ENCODE measurements around the gene HACL1. TPM values are rescaled to one million over a fixed set of nuclear protein-coding genes. Genes with fewer than 3 reads are reported as not detected.

HACL1 gene
- total RNA-seq (2022; extraction: Qiagen RNA extraction; ENCODE audit: low read depth) = 22.8 to 30.8 TPM (median 23.9 TPM) in 5 replicates

DNA sequence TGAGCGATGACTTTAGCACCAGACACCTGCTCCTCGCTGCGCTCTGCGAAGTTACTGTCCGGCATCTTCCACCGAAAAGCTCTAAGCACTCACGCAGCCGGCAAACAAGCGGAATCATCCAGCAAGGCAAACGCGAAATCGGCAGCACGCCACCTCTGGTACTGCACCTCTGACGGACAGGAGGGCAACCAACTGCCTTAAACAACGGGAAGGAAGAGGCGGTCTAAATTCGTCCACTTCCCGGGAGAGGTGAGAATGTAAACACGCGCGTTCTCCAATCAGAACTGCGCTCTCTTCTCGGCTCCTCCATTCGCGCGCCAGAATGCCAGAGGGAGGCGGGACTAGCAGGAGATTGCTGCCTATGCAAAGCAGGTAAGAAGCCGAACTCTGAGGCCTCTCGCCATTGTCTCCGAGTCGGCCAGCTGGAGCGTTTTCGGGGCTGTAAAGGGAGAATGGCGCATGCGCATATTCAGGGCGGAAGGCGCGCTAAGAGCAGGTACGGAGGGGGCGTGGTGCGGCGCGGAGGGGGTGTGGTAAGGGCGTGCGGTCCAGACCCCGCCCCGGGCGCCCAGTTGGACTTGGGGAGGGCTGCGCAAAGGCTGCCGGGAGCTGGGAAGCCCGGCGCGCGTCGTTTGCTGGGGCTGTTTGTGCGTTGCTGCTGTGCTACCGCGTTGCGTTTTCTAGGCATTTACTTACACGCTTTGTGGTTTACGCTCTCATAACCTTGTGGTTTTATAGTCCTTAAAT is at the start of gene HACL1, which contains the start of gene BTD:
HACL1 (minus strand) TSS at position 171 of the 747 bp plus-strand sequence; CDS start at position 65, 106 bp downstream.
BTD (plus strand) TSS at position 347 of the 747 bp plus-strand sequence. CDS start 33,695 bp downstream, outside the sequence.

DNA sequence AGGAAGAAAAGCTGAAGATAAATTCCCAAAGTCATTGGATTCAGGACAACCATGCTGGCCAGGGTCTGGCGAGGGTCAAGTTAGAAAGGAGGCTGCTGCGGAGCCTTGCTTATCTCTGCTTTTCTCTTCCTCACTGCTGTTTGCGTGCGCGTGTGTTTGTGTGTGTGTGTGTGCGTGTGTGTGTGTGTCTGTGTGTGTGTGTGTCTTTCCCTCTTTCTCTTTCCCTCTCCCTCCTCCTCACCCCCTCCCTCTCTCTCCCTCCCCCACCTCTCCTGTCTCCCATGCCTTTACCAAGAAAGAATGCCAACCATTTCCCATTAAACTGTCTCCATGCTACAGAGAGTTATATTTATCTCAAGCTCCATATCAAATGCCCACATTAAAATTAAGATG is 79.8 kb downstream of the HACL1 start, which contains the start of gene COLQ:
COLQ (minus strand) TSS at position 134 of the 393 bp plus-strand sequence; CDS start at position 53, 81 bp downstream.

Other genes starting within 250 kb of the HACL1 start
- gene METTL6, start 174.0 kb downstream of the HACL1 start, total RNA-seq (2022; extraction: Qiagen RNA extraction; ENCODE audit: low read depth) = 25.0 to 33.9 TPM (median 28.1 TPM) in 5 replicates
- 12.4 to 17.5 TPM (median 16.7 TPM) in 5 replicates for gene EAF1, start 174.0 kb downstream of the HACL1 start, total RNA-seq (2022; extraction: Qiagen RNA extraction; ENCODE audit: low read depth)
- 0.23 to 0.65 TPM (median 0.26 TPM) in 5 replicates for gene COLQ, start 79.9 kb downstream of the HACL1 start, total RNA-seq (2022; extraction: Qiagen RNA extraction; ENCODE audit: low read depth)
- 14.3 to 18.1 TPM (median 15.4 TPM) in 5 replicates for gene BTD, start 176 bp upstream of the HACL1 start, total RNA-seq (2022; extraction: Qiagen RNA extraction; ENCODE audit: low read depth)
- 36.5 to 52.8 TPM (median 49.6 TPM) in 5 replicates for gene ANKRD28, start 196.4 kb upstream of the HACL1 start, total RNA-seq (2022; extraction: Qiagen RNA extraction; ENCODE audit: low read depth)